Measurements from ENCODE around the gene GPR83.

GPR83 gene

GRCh38 chr11:94336033-94336432 is 65.2 kb downstream of the GPR83 start:
- H3K36me3 Mint-ChIP-seq (ENCODE audit: low read depth) = no peaks in the 10 kb centered on the region
- H3K27ac Mint-ChIP-seq = no peak overlapping the region
- H3K9me3 Mint-ChIP-seq = no peaks in the 10 kb centered on the region
- H3K27me3 Mint-ChIP-seq = peaks cover 4% of the 10 kb centered on the region
- H3K4me1 Mint-ChIP-seq (ENCODE audit: low read depth) = no peaks in the 10 kb centered on the region
- no peak overlapping the region for H3K4me3 Mint-ChIP-seq
- intact Hi-C loops (cut with micrococcal nuclease) = no loop called here

DNA sequence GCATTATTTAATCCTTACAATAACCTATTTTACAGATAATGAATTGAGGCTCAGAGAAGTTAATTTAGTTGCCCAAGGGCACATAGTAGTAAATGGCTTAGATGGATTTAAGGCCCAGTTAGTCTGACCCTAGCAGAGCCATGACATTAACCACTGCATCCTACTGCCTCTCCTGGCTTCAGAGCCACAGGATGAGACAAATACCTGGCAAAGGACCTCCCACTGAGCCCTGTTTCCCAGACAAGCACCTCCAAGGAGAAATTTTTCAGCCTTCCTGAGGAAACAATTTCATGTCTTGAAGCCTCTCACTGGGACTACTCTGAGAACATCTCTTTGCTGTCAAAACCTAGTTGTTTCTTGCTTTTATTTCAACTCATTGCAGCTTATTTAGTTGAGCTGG is 68.4 kb downstream of the GPR83 start:
- H3K27ac Mint-ChIP-seq = no peak overlapping the region
- peaks cover 5% of the 10 kb centered on the region for H3K4me1 Mint-ChIP-seq (ENCODE audit: low read depth)
- intact Hi-C loops (cut with micrococcal nuclease) = no loop called here
- no peaks in the 10 kb centered on the region for H3K36me3 Mint-ChIP-seq (ENCODE audit: low read depth)
- H3K9me3 Mint-ChIP-seq = no peaks in the 10 kb centered on the region
- H3K4me3 Mint-ChIP-seq = no peak overlapping the region
- peaks cover 8% of the 10 kb centered on the region for H3K27me3 Mint-ChIP-seq

GRCh38 chr11:94330789-94331188 is 70.4 kb downstream of the GPR83 start:
- H3K4me3 Mint-ChIP-seq = no peak overlapping the region
- peaks cover 17% of the 10 kb centered on the region for H3K4me1 Mint-ChIP-seq (ENCODE audit: low read depth)
- intact Hi-C loops (cut with micrococcal nuclease) = no loop called here
- peaks cover 12% of the 10 kb centered on the region for H3K9me3 Mint-ChIP-seq
- H3K27ac Mint-ChIP-seq = no peak overlapping the region
- no peaks in the 10 kb centered on the region for H3K36me3 Mint-ChIP-seq (ENCODE audit: low read depth)
- peaks cover 8% of the 10 kb centered on the region for H3K27me3 Mint-ChIP-seq

DNA sequence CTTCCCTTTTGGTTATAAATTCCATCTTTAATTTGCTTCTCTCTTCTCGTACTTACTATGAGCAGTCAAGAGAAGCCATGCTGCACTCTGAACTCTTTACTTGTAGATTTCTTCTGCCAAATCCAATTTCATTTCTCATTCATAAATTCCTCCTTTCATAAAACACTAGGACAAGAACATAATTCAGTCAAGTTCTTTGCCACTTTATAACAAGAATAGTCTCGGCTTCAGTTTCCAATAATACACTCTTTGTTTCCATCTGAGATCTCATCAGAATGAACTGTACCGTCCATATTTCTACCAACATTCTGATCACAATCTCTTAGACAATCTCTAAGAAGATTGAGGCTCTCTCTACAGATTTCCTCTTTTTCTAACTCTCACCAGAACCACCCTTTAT is 71.7 kb downstream of the GPR83 start:
- Mint-ChIP-seq H3K4me1 (ENCODE audit: low read depth) (peaks cover 17% of the 10 kb centered on the region), H3K36me3 (ENCODE audit: low read depth) (no peaks in the 10 kb centered on the region), H3K4me3 (no peak overlapping the region), H3K27ac (no peak overlapping the region), H3K27me3 (peaks cover 8% of the 10 kb centered on the region), H3K9me3 (peaks cover 17% of the 10 kb centered on the region)
- intact Hi-C loops (cut with micrococcal nuclease) = no loop called here

GRCh38 chr11:94328587-94329080 is 72.6 kb downstream of the GPR83 start:
- Mint-ChIP-seq H3K27me3 (peaks cover 8% of the 10 kb centered on the region), H3K27ac (no peak overlapping the region), H3K4me1 (ENCODE audit: low read depth) (peaks cover 17% of the 10 kb centered on the region), H3K9me3 (peaks cover 17% of the 10 kb centered on the region), H3K4me3 (no peak overlapping the region), H3K36me3 (ENCODE audit: low read depth) (no peaks in the 10 kb centered on the region)
- intact Hi-C loops (cut with micrococcal nuclease) = no loop called here

Data from dendritic cell treated with granulocyte-macrophage colony-stimulating factor and Interleukin-4, amounts not matched to agents 40 ng/mL and 50 ng/mL, for 4 days (primary cell).